Limb (tissue), 2 donors: ENCODE measurements around the gene SNX13.
"Not testable (repeated sequence)": the region's sequence is repeated elsewhere in the genome, so short reads cannot be mapped to it uniquely, and the experiment has no call there.

Experiments used
- DNase-seq, 2 donors: peaks; one replicate each; pipeline ENCODE4 v3.0.0-alpha.2; 2016; ENCODE audit errors: extremely low spot score in 2 of 2

Gene SNX13

DNA sequence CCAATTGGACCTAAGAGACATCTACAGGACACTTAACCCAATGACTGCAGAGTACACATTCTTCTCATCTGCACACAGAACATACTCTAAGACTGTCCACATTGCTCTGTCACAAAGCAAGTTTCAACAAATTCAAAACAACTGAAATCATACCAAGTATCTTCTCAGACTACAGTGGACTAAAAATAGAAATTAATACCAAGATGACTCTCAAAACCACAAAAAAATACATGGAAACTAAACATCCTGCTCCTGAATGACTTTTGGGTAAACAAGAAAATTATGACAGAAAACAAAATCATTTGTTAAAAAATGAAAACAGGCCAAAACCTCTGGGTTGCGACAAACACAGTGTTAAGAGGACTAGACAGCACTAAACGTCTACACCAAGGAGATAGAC, 24.5 kb downstream of the SNX13 start:
- no peak for DNase-seq

DNA sequence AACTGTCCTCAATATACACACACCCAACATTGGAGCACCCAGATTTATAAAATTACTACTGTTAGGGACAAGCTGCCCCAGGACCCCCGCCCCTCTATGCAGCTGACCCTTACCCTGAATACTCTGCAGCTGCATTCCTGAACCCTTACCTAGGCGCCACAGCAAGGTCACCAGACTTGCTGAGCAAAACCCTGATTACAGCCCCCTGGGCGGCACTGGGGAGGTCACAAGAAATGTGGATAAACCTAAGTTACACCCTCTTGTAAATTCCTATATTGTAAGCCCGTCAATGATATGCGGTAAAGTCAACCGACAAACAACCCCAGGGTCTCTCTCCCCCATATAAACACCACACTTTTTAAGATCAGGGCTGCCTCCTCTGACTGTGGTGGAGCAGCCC, 25.1 kb downstream of the SNX13 start:
- DNase-seq: no peak

DNA sequence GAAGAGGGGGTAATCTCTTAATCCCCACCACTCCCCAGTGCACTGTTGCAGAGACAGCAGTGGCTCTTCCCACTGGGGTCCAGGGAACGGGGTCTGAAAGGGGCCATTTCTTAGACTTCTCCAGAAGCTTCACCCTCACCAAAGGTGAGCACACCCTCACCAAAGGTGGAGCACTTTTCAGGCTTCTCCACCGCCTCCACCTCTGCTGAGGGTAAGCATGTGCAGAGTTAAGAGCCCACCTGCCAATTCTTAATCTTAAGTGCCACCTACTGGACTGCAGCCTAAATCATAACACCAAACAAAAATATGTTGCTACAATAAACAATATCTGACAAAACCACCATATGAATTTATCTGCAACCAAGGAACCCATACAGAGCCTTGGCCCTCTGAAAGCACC, 27.0 kb downstream of the SNX13 start:
- DNase-seq: no peak

DNA sequence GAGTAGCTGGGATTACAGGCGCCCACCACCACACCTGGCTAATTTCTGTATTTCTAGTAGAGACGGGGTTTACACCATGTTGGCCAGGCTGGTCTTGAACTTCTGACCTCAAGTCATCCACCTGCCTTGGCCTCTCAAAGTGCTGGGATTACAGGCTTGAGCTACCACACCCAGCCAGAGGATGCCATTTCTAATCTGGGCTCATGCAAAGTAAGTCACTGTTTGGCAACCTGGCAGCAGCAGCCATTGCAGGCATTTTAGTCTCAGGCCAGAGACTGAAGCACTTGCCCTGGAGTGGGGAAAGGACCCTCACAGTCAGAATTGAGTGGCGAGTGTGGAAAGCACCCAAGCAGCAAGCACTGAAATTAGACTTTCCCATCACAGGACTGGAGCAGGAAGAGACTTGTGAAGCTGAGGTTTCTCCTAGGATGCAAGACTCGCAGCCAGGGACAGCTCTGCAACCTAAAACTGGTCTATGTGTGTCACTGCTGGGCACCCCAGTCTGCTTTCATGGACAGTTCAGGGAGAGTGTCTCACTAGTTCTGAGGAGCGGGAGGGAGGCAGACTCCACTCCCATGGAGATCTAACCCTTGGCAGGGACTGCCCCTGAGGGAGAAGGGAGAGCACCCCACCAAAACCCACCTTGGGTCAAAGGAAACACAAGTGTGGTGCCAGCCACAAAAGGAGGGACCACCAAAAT, 27.6 kb downstream of the SNX13 start:
- no peak for DNase-seq

DNA sequence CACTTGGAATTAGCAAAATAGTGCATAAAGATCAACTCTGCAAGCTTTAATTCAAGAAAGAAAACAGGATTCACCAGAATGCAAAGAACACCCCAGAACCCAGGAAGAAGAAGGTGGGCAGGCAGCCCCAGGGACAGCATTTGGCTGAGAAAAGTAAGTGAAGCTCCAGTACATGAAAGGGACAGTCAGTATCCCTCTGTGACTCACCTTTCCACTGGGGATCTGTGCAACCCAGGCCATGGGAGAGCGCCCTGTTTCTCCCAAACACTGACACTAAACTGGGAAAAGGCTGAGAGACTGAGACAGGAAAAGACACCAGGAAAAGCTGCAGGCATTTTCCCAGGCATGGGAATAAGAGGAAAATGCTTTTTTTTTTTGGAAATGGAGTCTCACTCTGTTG, 28.2 kb downstream of the SNX13 start:
- DNase-seq: no peak

DNA sequence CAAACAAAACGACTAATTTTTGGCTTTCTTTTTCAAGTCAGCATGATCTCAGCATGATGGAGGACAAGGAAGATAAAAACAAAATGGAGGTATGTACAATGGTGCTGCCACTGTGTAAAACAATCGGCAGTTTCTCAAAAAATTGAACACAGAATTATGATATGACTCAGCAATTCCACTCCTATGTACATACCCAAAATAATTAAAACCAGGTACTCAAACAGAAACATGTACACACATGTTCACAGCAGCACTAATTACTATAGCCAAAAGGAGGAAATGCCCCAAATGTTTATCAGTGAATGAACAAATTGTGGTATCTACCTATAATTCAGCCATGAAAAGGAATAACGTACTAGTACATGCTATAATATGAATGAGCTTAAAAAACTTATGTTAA, 29.9 kb downstream of the SNX13 start:
- no peak for DNase-seq

DNA sequence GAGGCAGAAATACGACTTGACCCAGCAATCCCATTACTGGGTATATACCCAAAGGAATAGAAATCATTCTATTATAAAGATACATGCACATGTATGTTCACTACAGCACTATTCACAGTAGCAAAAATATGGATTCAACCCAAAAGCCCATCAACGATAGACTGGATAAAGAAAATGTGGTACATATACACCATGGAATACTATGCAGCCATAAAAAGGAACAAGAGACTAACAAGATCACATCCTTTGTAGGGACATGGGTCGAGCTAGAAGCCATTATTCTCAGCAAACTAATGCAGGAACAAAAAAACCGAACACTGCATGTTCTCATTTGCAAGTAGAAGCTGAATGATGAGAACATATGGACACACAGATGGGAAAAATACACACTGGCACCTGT, 31.0 kb downstream of the SNX13 start:
- not testable (repeated sequence) for DNase-seq

DNA sequence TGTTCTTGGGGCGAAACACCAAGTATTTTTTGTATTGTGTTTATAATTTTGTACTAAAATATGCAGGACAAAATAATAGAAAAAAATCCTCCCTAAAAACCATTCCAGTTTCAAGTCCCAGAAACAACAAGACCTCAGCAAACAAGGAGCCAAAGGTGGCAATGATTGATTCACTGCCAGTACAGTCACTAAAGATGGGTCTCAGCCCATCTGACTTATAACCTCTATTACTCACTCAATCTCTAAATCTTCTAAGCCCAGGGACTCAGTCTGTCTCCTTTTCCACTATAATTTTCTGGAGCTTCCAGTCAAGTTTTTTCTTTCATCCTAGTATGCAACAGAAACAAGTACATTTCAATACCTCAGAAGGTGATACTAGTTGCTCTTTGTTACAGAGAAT, 33.3 kb downstream of the SNX13 start:
- DNase-seq: no peak

DNA sequence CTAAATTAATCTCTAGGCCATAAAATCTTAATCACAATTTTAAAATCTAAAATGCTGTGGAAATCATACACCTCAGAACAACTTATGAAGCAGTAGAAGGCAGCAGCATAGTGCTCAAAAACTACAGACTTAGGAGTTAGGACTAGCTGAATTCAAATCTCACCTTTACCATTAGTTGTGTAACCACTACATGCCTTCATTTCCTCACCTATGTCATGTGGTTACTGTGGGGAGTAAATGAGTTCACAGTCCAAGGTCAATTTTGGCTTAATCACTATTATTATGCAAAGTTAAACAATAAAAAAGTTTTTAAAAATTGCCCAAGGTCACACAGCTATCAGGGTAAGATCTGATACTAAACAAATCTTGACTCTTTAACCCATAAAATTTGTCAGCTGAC, 37.0 kb downstream of the SNX13 start:
- no peak for DNase-seq

DNA sequence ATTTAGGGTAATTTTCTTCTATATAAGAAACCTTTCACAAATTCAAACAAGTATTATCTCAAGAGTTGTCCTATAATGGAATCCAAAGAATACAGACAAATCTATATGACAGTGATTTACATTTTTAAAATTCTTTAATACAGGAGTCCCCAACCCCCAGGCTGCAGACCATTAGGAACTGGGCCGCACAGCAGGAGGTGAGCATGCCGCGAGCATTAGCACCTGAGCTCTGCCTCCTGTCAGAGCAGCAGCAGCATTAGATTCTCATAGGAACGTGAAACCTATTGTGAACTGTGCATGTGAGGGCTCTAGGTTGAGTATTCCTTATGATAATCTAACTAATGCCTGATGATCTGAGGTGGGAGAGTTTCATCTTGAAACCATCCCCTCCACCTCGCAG, 37.7 kb downstream of the SNX13 start:
- DNase-seq: no peak

DNA sequence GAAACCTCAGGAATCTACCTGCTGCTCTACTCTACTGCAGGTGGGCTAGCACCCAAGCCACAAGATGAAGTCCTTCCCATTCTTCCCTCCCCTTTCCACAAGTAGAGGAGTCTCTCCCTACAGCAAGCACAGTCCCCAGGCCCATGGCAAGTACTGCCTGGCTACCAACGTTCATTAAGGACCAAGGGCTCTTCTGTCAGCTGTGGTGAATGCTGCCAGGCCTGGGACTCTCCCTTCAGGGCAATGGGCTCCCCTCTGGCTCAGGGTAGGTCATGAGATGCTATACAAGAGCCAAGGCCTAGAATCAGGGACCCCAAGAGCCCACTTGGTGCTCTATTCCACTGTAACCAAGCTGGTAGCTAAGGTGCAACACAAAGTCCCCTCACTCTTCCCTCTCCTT, 39.8 kb downstream of the SNX13 start:
- no peak for DNase-seq

DNA sequence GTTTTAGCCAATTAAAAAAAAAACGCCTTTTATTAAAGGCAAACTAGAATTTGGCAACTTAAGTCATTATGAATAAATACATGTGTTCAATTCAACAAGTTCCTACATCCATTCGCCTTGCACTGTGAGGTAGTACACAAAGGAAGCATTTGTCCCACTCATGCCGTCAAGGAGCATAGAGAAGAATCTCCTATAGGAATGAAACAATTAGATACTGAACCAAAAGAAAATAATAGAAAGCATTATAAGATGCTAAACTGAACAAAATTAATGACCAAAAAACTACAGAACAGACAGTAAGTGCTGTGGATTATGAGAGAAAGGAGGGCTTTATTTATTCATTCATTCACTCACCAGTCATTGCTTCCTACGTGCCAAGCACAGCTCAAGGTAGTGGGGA, 42.2 kb downstream of the SNX13 start:
- DNase-seq: no peak

DNA sequence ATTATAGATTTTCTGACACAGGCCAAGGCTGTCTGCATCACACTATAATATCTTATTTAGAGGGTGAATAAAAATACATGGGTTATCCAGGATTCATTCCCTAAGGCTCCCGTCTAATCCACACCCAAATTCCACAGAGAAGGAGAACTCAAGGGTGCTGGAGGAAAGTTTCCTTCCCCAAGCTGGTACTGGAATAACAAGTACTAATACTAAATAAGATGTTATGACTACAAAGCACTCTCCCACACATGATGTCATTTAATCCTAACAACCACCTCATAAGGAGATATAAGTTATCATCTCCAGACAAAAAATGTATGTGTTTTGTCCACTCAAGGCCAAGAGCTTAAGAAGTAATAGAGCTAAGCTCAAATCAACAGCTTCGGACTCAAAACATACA, 53.0 kb downstream of the SNX13 start:
- no peak for DNase-seq

DNA sequence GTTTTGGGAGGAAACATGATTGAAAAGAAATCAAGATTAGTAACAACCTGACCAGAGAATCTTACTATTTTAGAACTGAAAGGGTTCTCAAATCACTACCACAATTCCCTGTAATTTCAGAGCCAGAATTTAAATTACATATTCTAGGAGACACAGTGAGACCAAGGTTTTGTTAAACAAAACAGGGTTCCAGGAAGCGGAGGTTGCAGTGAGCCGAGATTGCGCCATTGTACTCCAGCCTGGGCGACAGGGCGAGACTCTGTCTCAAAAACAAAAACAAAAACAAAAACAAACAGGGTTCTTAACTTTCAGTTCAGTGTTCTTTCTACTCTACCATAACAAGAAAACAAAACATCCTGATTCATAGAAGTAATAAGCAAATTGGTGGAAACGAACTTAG, 57.6 kb downstream of the SNX13 start:
- DNase-seq: no peak

DNA sequence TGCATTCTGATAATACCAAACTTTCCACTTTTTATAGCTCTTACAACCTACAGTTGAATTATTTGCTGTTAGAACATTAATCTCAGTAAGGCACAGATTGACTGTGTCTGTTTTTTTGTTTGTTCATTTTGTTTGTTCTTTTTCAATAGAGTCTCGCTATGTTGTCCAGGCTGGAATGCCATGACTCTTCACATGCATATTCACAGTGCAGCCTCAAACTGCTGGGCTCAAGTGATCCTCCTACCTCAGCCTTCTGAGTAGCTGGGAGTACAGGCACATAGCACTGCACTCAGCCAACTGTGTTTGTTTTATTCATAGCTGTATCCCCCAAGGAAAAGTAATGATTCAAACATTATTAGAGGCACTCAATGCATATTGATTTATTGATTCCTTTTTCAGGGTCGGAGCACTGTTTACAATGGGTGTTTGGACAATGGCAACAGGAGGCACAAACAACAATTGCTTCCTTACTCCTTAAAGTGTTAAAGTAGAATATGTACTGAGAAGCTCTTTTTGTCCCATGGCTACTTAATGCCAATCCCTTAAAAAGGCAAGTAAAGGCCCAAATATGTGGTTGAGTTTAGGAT, 61.1 kb downstream of the SNX13 start:
- DNase-seq: no peak

DNA sequence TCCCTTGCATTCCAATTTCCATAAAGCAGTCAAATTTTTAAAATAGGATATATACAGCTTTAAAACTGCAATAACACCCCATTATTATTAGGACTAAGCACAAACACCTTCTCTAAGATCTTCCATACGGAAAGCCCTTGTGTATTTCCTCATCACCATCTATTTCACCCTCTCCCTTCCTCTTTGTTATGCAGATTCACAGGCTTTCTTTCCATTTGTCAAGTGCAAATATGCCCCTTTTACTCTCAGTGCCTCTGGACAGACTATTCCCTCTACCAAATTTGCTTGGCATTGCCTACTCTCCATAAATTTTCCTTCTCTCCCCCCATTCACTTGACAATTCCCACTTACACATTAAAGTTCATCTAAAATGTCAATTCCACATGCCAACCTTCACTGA, 61.7 kb downstream of the SNX13 start:
- no peak for DNase-seq

DNA sequence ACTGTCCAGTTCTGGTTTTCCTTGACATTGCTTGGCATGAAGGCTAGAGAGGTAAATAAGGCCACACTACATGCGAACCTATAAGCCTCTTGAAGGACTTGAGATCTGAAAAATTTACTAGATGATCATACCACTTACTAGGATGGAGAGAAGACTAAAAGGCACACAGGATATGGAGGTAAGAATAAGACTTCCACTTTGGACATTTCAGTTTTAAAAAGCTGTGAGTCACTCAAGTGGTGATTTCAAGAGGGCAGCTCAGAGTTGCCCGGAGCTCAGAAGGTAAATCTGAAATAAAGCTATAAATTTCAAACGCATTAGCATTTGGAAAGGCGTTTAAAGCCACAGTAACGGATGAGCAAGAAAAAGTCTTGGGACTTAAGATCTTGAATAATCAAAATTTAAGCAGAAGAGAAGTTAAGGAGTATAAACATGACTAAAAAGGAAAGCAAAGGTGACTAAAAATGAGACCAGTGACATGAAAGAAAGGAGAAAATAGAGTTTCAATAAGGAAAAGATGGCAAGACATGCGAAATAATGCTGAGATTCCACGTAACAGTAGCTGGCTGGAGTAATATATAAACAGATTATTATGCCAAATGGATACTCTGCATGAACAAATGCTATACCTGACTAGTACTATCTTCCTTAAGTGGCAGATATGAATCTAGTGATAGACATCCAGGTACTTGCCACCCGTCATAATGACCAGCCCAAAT, 68.3 kb downstream of the SNX13 start:
- no peak for DNase-seq

DNA sequence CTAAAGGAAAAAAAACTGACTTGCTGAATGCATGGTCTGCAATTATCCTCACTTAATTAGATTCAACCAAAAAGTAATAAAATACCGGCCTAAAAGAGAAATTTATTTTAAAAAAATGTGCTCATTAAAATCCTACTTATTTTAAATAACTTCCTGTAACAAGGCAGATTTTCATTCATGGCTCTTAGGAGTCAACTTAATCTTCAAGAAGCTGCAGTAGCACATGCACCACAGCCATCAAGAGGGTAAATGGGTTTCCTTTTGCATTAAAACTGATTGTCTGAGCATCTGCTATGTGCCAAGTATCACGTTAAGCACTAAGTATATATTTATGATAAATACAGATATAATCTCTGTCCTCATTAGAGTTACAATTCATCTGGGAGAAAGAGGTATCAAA, 69.9 kb downstream of the SNX13 start:
- DNase-seq: no peak

DNA sequence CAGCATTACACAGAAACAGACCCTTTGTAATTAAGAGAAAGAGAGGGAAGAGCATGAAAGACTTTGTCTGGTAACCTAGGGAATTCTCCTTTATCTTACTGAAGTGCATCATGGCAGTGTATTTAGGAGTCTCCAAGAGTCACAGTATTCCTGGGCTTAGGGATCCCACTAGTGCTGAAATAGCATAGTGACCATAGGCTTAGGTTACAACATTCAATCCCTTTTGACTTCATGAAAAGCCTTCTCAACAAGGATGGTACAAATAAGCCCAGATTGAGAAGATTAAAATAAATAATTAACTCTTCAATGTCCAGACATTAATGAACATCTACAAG, 76.5 kb downstream of the SNX13 start:
- no peak for DNase-seq

DNA sequence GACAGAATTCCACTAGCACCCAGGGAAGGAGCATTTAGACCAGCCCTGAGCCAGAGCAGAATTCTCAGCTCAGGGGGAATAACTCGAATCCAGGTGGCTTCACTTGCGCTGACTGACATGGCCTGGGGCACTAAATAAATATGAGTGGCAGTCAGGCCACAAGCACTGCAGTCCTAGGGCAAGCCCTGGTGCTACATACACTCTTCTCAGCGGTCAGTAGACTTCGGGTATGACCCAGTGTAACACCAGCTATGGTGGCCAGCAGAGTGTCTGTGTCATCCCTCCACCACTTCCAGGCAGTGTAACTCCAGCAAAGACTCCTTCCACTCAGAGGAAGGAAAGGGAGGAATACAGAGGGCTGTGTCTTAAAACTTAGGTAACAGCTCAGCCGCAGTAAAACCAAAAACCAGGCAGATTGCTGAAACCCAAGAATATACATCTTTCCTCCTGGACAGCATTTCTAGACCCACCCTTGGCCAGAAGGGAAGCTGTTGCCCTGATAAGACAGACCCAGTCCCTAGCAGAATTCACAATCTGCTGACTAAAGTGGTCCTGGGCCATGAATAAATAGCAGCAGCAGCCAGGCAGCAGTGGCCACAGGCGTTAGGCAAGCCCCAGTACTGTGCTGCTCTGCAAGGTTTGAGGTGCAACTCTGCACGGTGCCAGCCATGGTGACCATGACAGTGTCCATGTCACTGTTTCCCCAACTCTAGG, 77.0 kb downstream of the SNX13 start:
- no peak for DNase-seq

DNA sequence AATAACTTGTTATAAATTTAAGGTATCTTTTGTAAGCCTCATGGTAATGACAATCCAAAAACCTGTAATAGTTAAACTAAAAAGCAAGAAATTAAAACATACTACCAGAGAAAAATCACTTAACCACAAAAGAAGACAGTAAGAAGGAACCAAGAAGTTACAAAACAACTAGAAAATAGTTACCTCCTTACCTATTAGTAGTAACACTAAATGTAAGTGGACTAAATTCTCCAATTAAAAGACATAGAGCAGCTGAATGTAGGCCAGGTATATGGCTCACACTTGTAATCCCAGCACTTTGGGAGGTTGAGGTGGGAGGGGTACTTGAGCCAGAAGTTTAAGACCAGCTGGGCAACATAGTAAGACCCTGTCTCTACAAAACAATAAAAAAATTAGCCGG, 84.0 kb downstream of the SNX13 start:
- DNase-seq: no peak

DNA sequence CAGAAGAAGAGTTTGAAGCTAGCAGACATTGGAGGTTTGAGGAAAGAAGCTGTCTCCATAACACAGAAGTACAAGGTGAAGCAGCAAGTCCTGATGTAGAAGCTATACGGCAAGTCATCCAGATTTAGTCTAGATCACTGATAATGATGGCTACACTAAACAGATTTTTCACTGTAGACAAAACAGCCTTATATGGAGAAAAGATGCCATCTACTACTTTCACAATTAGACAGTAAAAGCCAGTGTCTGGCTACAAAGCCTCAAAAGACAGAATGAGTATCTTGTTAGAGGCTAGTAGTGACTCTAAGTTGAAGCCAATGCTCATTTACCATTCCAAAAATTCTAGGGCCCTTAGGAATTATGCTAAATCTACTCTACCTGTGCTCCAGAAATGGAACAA, 85.1 kb downstream of the SNX13 start:
- DNase-seq: no peak
